Uterus (tissue), 2 donors: ENCODE data around the gene SPATA46.

Source experiments
- POLR2A ChIP-seq, 2 donors: fragments of 450-650 bp; IDR thresholded peaks; one replicate each; pipeline ENCODE4 v1.6.1; 2016; ENCODE audit warnings: antibody characterized with exemption in 2 of 2, mild to moderate bottlenecking in 1 of 2, moderate library complexity in 1 of 2
- TF ChIP-seq, protein P1 (sequence below), 4 experiments: fragments of 200-600 bp in 2 of 4; fragments of 450-650 bp in 2 of 4; sonication (generic) in 2 of 4; IDR thresholded peaks; one replicate each; pipeline ENCODE4 v1.5.1; 2016 to 2019; ENCODE audit warnings: antibody characterized with exemption in 4 of 4, mild to moderate bottlenecking in 2 of 4, moderate library complexity in 1 of 4

DNA sequence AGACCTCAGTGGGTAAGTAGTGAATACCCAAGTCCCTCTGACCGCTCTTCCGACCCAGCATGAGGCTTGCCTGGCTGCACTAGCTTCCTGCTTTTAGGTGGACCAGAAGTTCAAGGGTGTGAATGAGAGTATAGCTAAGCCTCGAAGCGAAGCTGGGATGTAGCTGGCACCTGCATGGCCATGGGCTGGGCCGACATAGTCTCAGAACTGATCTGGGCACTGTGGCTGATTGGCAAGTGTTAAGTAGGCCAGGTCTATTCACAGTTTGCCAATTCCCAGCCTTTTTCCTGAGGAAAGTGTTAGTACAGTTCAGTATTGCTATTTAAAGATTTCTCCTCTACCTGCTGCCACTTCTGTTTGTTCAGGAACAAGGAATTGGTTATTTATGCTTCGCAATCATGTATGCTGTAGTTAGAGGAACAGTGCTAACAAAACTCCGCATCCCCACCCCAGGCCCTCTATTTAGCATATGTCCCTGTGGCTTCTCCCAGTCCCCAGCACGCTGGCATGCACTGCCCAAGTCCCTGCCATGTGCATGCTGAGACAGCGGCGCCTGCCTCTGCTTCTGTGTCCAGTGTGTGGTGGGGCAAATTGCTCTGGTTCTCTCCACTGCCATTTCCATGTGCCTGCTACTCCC lies 16.3 kb downstream of the SPATA46 start:
- TF ChIP-seq, protein P1, sequence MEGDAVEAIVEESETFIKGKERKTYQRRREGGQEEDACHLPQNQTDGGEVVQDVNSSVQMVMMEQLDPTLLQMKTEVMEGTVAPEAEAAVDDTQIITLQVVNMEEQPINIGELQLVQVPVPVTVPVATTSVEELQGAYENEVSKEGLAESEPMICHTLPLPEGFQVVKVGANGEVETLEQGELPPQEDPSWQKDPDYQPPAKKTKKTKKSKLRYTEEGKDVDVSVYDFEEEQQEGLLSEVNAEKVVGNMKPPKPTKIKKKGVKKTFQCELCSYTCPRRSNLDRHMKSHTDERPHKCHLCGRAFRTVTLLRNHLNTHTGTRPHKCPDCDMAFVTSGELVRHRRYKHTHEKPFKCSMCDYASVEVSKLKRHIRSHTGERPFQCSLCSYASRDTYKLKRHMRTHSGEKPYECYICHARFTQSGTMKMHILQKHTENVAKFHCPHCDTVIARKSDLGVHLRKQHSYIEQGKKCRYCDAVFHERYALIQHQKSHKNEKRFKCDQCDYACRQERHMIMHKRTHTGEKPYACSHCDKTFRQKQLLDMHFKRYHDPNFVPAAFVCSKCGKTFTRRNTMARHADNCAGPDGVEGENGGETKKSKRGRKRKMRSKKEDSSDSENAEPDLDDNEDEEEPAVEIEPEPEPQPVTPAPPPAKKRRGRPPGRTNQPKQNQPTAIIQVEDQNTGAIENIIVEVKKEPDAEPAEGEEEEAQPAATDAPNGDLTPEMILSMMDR (IDR thresholded peaks at IDR 0.05) = no peak
- TF ChIP-seq POLR2A (IDR thresholded peaks at IDR 0.05) = no peak
